Cerebellar cortex (tissue), 1 donor: ENCODE data around the gene FRMD4A.

Experiments
- DNase-seq: peaks from one replicate; pipeline ENCODE4 v3.0.0-alpha.2; 2015; ENCODE audit warnings: low spot score

FRMD4A gene

DNA sequence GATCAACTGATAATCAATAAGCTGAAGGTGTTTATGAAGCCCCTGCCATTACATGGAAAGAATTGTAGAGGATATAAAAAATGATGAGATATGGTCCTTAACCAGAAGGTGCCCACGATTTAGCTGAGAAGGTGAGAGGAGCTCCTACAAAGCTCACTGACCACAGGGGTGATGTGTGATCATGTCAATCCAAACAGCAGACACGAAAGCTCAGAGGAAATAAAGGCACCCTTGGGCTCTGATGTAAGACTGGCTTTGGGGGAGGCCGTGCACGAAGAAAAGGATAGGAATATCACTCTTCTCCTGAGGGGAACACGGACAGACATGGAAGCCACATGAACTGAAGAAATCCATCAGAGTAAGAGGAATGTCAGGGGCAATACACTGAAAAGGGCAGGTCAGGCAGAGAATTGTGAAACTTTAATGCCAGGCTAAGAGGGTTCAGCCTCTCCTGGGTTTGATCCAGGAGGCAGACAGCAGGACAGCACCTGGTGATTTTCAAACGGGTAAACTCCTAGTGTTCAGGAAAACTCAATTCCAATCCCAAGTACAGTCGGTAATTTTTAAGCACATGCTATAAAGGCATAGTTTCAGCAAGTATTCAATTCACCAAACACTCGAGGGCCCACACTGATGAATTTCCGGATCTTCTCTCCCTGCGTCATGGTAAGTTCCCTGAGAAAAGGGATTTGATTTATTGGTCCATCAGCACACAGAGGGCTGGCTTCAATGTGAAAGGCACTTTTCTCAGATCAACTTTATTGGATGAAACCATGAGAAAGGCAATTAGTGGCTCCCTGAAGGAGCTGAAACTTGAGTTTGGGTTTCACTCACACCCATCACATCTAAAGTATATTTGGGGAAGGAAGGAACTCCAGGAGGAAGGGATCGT, 580.2 kb downstream of the FRMD4A start:
- DNase-seq = no peak

- no peak for DNase-seq
Observed at GRCh38 chr10:13745271-13745670, 585.5 kb downstream of the FRMD4A start.

DNA sequence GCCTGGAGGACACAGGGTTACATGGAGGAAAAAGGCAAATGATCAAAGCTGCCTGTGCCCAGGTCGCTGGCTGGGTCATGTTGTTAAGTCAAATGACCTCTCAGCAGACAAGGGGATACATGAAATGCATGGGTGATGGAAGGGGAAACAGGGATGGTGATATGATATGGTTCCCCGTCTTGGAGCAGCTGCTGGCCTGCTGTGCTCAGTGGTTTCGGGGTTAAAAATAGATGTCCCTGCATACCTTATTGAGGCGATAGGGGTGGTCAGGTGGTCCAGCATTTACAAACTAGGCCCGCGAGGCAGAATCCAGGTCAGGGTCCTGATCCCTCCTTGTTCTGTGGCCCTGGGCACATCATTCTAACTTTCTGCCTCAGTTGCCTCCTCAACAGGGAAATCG, 586.8 kb downstream of the FRMD4A start:
- DNase-seq = no peak

GRCh38 chr10:13743101-13743693, 587.5 kb downstream of the FRMD4A start:
- no peak for DNase-seq

GRCh38 chr10:13741438-13741837, 589.3 kb downstream of the FRMD4A start:
- no peak for DNase-seq

DNA sequence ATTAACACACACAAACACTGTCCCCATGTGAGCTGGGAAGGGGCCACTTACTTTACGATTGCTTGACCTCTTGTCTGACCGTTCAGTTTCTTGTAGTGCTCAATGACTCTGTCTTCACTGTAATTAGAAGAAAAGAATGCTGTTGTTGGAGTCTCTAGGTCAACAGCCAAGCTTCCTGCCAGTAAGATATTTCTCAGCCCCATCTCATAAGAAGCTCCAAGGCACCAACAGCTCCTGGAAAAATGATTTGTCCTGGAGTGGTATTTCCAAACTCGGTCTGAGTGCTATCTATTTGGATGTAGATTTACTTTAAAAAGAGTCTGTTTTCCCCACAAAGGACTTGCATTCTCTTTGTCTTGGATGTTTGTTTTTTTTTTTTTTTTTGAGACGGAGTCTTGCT, 590.3 kb downstream of the FRMD4A start:
- DNase-seq = no peak

- DNase-seq = no peak
Observed at GRCh38 chr10:13739183-13739582, 591.5 kb downstream of the FRMD4A start.

GRCh38 chr10:13736506-13736905, 594.2 kb downstream of the FRMD4A start:
- no peak for DNase-seq

DNA sequence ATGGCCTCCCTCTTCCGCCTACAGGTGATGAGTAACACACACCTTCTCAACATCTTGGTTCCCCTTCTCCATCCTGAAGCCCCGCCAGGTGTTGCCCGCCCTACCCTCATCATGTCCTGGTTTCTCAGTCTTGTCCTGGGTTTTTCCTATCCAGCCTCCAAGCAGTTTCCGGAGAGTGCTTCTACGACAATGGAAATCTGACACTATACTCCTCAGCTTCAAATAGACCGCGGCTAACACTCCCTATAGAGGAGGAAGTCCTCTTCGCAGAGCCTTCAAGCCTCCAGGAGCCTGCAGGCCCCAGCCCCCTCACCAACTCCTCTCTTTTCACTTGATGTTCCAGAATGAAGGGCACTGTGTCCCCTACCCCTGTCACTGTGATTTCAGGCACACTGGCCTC, 596.6 kb downstream of the FRMD4A start:
- no peak for DNase-seq

- no peak for DNase-seq
Observed at GRCh38 chr10:13733071-13733470, 597.7 kb downstream of the FRMD4A start.

DNA sequence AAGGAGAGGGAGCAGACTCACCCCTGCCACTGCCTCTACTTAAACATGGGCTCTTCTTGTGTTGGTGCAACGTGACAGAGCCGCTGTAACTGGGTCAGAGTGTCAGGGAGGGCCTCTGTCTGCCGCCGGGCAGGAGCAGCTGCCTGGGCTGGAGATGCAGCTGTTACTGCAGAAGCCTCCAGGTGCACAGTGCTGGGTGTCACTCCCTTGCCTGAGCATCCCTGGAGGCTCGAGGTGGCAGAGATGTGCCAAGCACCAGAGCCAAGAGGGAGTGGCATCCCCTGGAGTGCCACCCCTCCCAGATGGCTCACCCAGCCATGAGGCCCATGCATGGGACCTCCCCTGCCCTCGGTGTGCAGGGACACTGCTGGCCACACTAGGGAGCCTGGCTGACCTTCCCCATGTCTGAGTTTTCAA, 598.3 kb downstream of the FRMD4A start:
- no peak for DNase-seq

DNA sequence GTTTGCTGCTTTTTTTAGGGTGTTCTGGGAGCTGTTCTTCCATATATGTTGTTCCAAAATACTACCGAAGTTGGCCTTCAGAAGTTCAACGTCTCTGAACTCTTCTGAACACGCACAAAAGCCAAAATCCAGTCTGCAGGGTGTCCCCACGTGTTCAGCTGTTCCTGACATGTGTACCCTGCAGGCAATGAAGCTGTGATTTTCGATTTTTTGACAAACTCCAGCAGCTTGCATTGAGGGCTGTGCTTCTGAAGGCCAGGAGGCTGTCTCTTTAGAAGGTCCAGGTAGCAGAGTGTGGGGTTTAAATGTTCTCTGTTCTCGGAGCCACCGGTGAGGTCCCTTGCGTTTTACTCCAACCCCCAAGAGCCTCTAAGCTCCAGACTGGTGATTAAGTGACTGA, 598.9 kb downstream of the FRMD4A start:
- DNase-seq = no peak

GRCh38 chr10:13730956-13731355, 599.8 kb downstream of the FRMD4A start:
- no peak for DNase-seq

- DNase-seq = no peak
Observed at GRCh38 chr10:13730306-13730652, 600.4 kb downstream of the FRMD4A start.

GRCh38 chr10:13729586-13730305, 601.0 kb downstream of the FRMD4A start:
- DNase-seq = no peak

DNA sequence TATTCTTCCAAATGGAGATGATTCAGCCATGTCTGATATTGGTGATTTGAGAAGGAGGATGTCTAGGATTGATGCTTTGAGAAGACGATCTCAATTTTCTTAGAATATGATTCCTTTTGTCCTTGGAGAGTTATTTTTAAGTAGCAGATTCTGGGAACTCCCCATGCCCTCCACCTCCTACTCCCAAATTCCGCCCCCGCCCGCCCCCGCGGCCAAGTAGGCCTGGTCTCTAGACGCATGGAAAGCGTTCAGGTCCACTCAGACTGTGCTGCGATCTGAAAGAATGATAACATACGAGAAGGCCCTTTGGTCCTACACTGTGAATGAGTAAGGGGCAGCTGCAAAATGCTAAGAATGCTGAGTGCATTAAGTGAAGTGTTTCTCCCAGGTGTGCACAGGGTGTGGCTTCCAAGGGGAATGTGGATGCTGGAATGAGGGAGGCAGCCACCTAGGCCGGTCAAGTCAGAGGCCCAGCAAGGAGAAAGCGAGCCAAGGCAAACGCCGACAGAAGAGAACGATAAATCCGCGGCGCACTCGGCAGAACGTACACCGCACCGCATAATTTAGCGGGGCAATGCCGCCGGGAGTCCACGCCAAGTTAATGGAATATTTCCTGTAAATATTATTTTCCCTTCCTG, 601.7 kb downstream of the FRMD4A start:
- DNase-seq = no peak

DNA sequence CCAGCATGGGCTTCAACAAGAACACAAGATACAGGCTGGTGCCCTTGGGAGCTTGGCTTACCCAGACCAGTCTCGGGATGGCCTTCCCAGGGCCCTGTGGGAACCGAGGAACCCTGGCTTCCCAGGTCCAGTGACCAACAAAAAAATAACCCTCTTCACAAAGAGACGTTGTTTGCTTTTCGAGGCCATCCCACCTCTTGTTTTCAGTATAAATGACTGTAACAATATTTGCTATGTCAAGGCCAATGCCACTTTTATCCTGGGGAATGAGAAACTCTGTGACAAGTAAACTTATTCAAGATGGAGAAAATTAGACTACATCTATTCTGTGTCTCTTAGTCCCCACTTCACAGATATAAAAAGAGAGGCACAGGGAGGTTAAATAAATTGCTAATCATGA, 605.1 kb downstream of the FRMD4A start:
- no peak for DNase-seq

- no peak for DNase-seq
Observed at GRCh38 chr10:13724484-13724883, 606.2 kb downstream of the FRMD4A start.

DNA sequence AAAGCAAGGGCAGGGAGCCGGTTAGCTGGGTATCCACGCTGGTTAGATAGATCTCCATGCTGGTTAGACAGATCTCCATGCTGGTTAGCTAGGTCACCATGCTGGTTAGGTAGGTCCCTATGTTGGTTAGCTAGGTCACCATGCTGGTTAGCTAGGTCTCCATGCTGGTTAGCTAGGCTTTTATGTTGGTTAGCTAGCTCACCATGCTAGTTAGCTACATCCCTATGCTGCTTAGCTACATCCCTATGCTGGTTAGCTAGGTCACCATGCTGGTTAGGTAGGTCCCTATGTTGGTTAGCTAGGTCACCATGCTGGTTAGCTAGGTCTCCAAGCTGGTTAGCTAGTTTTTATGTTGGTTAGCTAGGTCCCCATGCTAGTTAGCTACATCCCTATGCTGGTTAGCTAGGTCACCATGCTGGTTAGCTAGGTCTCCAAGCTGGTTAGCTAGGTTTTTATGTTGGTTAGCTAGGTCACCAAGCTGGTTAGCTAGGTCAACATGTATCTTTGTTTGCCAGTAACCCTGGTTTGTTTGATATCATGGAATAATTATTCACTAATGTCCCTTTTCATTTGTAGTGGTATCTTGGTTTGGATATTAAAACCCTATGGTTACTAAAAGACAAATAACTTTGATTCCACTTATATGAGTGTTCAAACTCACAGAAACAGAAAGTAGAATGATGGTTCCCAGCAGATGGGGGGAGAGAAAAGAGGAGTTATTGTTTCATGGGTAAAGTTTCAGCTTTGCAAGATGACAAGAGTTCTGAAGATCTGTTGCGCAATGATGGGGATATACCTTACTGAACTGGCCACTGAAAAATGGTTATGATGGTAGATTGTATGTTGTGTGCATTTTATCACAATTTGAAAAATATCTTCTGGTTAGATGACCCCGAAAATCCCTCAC, 607.7 kb downstream of the FRMD4A start:
- DNase-seq = no peak

DNA sequence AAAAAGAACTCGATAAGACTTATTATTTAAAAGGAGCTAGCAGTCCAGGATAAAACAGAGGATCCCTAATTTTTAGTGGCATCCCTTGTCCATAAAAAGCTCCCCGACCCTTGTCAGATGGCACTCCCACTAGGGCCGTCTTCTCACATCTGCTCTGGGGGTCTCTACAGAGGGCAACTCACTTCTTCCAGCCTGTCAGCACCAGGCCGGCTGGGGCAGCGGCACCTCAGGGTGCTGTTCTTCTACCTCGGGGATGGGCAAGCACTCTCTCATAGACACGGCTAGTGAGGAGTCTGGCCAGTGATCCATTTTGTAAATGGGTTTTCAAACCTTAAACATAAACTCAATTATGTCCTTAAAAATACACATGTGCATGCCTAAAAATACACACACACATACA, 609.2 kb downstream of the FRMD4A start:
- DNase-seq = no peak

- DNase-seq = no peak
Observed at GRCh38 chr10:13720699-13721098, 610.0 kb downstream of the FRMD4A start.

GRCh38 chr10:13719425-13719824, 611.3 kb downstream of the FRMD4A start:
- DNase-seq = no peak
